IMR-90 (cell line): Measurements from ENCODE around the gene CCDC83. TPM values are rescaled to one million over a fixed set of nuclear protein-coding genes. Genes with fewer than 3 reads are reported as not detected.

Experiments used
- ATAC-seq: fragments of 200-7000 bp; cut with Tn5 transposase; 2 replicates; pipeline ENCODE4 v1.9.1; 2020; ENCODE audit warnings: low read depth, mild to moderate bottlenecking, moderate library complexity
- BruUV-seq: library from RNA; stranded (reverse); fragments of 400-500 nt; replicated peaks from 2 replicates; lab custom pipeline; 2021; lab: Mats Ljungman, UMichigan
- CTCF ChIA-PET: fragments of 300-600 bp; formaldehyde crosslinking; extraction: SDS; loops from one replicate; lab custom pipeline; 2021; ENCODE audit warnings: antibody characterized with exemption; lab: Yijun Ruan, JAX
- POLR2A ChIA-PET: fragments of 300-600 bp; sonication (Branson Sonifier 250); formaldehyde crosslinking; loops from one replicate; lab custom pipeline; 2022; ENCODE audit warnings: antibody characterized with exemption; ENCODE audit not compliant: unreplicated experiment; lab: Charles Lee
- DNase-seq: peaks from one replicate; pipeline ENCODE4 v3.0.0; 2013
- H2AFZ ChIP-seq: replicated peaks from 2 replicates; pipeline ENCODE3; 2013; ENCODE audit warnings: low read length, mild to moderate bottlenecking; ENCODE audit not compliant: poor library complexity
- H2AK5ac ChIP-seq: 2 replicates; pipeline ENCODE4 v1.6.1; 2013; ENCODE audit warnings: low read depth, low read length, inconsistent platforms
- H2AK9ac ChIP-seq: replicated peaks from 2 replicates; pipeline ENCODE3; 2013; ENCODE audit warnings: mild to moderate bottlenecking, low read depth, low read length, moderate library complexity; ENCODE audit not compliant: poor library complexity
- H2BK120ac ChIP-seq: 2 replicates; pipeline ENCODE4 v1.6.1; 2013; ENCODE audit warnings: low read depth, low read length, inconsistent platforms
- H2BK15ac ChIP-seq: 3 replicates; pipeline ENCODE4 v1.6.1; 2013; ENCODE audit warnings: low read depth, low read length, inconsistent platforms
- H2BK20ac ChIP-seq: 2 replicates; pipeline ENCODE4 v1.6.1; 2013; ENCODE audit warnings: low read depth, mild to moderate bottlenecking, inconsistent platforms, low read length, moderate library complexity
- H2BK5ac ChIP-seq: 2 replicates; pipeline ENCODE4 v1.6.1; 2013; ENCODE audit warnings: mild to moderate bottlenecking, low read depth, low read length, inconsistent platforms; ENCODE audit not compliant: poor library complexity, severe bottlenecking
- H3K14ac ChIP-seq: replicated peaks from 2 replicates; pipeline ENCODE4 v1.6.1; 2013; ENCODE audit warnings: low read depth, low read length, inconsistent platforms
- H3K18ac ChIP-seq: 2 replicates; pipeline ENCODE4 v1.6.1; 2013; ENCODE audit warnings: low read depth, low read length, control low read depth
- H3K23ac ChIP-seq: 2 replicates; pipeline ENCODE4 v1.6.1; 2013; ENCODE audit warnings: low read depth, low read length, inconsistent platforms
- H3K27ac ChIP-seq: 2 replicates; pipeline ENCODE4 v1.5.1; 2013; ENCODE audit warnings: mild to moderate bottlenecking, control low read depth, low read length; ENCODE audit not compliant: insufficient read depth
- H3K27me3 ChIP-seq: 2 replicates; pipeline ENCODE4 v1.6.1; 2013; ENCODE audit warnings: low read length; ENCODE audit not compliant: control insufficient read depth, insufficient read depth
- H3K36me3 ChIP-seq: 2 replicates; pipeline ENCODE4 v1.6.1; 2013; ENCODE audit warnings: low read length, mixed read lengths; ENCODE audit not compliant: control insufficient read depth, insufficient read depth
- H3K4ac ChIP-seq: 2 replicates; pipeline ENCODE4 v1.6.1; 2013; ENCODE audit warnings: low read depth, low read length, inconsistent platforms
- H3K4me1 ChIP-seq: 2 replicates; pipeline ENCODE4 v1.6.1; 2013; ENCODE audit warnings: low read length, mixed read lengths; ENCODE audit not compliant: control insufficient read depth, insufficient read depth
- H3K4me2 ChIP-seq: 2 replicates; pipeline ENCODE4 v1.6.1; 2013; ENCODE audit warnings: low read depth, mild to moderate bottlenecking, control low read depth, low read length, moderate library complexity
- H3K4me3 ChIP-seq: 2 replicates; pipeline ENCODE4 v1.5.1; 2013; ENCODE audit warnings: low read depth, mild to moderate bottlenecking, control low read depth, low read length, moderate library complexity; ENCODE audit not compliant: insufficient read depth
- H3K56ac ChIP-seq: 2 replicates; pipeline ENCODE4 v1.6.1; 2013; ENCODE audit warnings: low read length, inconsistent platforms; ENCODE audit not compliant: insufficient read depth; ENCODE audit errors: extremely low read depth
- H3K79me1 ChIP-seq, 2 experiments: 2 replicates each; pipeline ENCODE4 v1.6.1; 2013; ENCODE audit warnings: low read length in 2 of 2, inconsistent platforms in 1 of 2, low read depth in 1 of 2
- H3K9ac ChIP-seq: 2 replicates; pipeline ENCODE4 v1.6.1; 2013; ENCODE audit warnings: low read depth, low read length, control low read depth
- H3K9me1 ChIP-seq: 2 replicates; pipeline ENCODE4 v1.6.1; 2013; ENCODE audit warnings: low read length, inconsistent platforms; ENCODE audit not compliant: insufficient read depth
- H3K9me3 ChIP-seq: 2 replicates; pipeline ENCODE4 v1.6.1; 2013; ENCODE audit warnings: low read length; ENCODE audit not compliant: control insufficient read depth, insufficient read depth
- H4K20me1 ChIP-seq: 2 replicates; pipeline ENCODE4 v1.6.1; 2013; ENCODE audit warnings: low read length, inconsistent platforms; ENCODE audit not compliant: insufficient read depth
- H4K5ac ChIP-seq: 2 replicates; pipeline ENCODE4 v1.6.1; 2013; ENCODE audit warnings: mild to moderate bottlenecking, low read depth, low read length, control low read depth
- H4K8ac ChIP-seq, 2 experiments: 2 replicates each; pipeline ENCODE4 v1.6.1; 2013; ENCODE audit warnings: low read depth in 2 of 2, low read length in 2 of 2, control low read depth in 1 of 2, inconsistent platforms in 1 of 2
- H4K91ac ChIP-seq: 2 replicates; pipeline ENCODE4 v1.6.1; 2013; ENCODE audit warnings: low read depth, low read length, inconsistent platforms; ENCODE audit not compliant: insufficient read depth
- BHLHE40 ChIP-seq: fragments of 150-350 bp; IDR thresholded peaks from 2 replicates; pipeline ENCODE4 v1.6.1; 2016; ENCODE audit warnings: mild to moderate bottlenecking, low read depth, low read length
- CEBPB ChIP-seq: IDR thresholded peaks from 2 replicates; pipeline ENCODE4 v1.6.1; 2012; ENCODE audit warnings: low read depth, low read length, improper control_type of control experiment
- CHD1 ChIP-seq: IDR thresholded peaks from 2 replicates; pipeline ENCODE4 v1.6.1; 2012; ENCODE audit warnings: low read depth, low read length, improper control_type of control experiment
- CTCF ChIP-seq: conservative IDR thresholded peaks from 2 replicates; pipeline ENCODE4 v1.5.1; 2012; ENCODE audit warnings: mild to moderate bottlenecking, low read depth, low read length, improper control_type of control experiment
- ELK1 ChIP-seq: fragments of 150-350 bp; IDR thresholded peaks from 2 replicates; pipeline ENCODE4 v1.6.1; 2016; ENCODE audit warnings: low read depth, mild to moderate bottlenecking, low read length, moderate library complexity, borderline replicate concordance
- FOS ChIP-seq: fragments of 150-350 bp; IDR thresholded peaks from 2 replicates; pipeline ENCODE4 v1.6.1; 2016; ENCODE audit warnings: low read depth, low read length
- MAFK ChIP-seq: IDR thresholded peaks from 2 replicates; pipeline ENCODE4 v1.6.1; 2012; ENCODE audit warnings: low read depth, low read length, improper control_type of control experiment
- MAZ ChIP-seq: IDR thresholded peaks from 2 replicates; pipeline ENCODE4 v1.6.1; 2012; ENCODE audit warnings: low read depth, mild to moderate bottlenecking, low read length, improper control_type of control experiment, moderate library complexity, borderline replicate concordance
- MXI1 ChIP-seq: IDR thresholded peaks from 2 replicates; pipeline ENCODE4 v1.6.1; 2012; ENCODE audit warnings: low read depth, mild to moderate bottlenecking, low read length, moderate library complexity, borderline replicate concordance
- NFE2L2 ChIP-seq: fragments of 150-350 bp; IDR thresholded peaks from 2 replicates; pipeline ENCODE4 v1.6.1; 2016; ENCODE audit warnings: low read depth, mild to moderate bottlenecking, low read length
- POLR2A ChIP-seq: IDR thresholded peaks from 2 replicates; pipeline ENCODE4 v1.6.1; 2012; ENCODE audit warnings: mild to moderate bottlenecking, low read depth, low read length
- RAD21 ChIP-seq: IDR thresholded peaks from 2 replicates; pipeline ENCODE4 v1.6.1; 2012; ENCODE audit warnings: low read length, improper control_type of control experiment
- RCOR1 ChIP-seq: IDR thresholded peaks from 2 replicates; pipeline ENCODE4 v1.6.1; 2012; ENCODE audit warnings: mild to moderate bottlenecking, low read length, improper control_type of control experiment; ENCODE audit not compliant: insufficient replicate concordance
- RFX5 ChIP-seq: IDR thresholded peaks from 2 replicates; pipeline ENCODE4 v1.8.0; 2012; ENCODE audit warnings: low read depth, mild to moderate bottlenecking, low read length, moderate library complexity
- SMC3 ChIP-seq: fragments of 150-350 bp; IDR thresholded peaks from 2 replicates; pipeline ENCODE4 v1.6.1; 2016; ENCODE audit warnings: low read depth, mild to moderate bottlenecking, antibody characterized with exemption, low read length, moderate library complexity
- USF2 ChIP-seq: fragments of 150-350 bp; IDR thresholded peaks from 2 replicates; pipeline ENCODE4 v1.6.1; 2017; ENCODE audit warnings: mild to moderate bottlenecking, antibody characterized with exemption, low read length, low read depth
- WGBS, 2 experiments: methylation state at CpG; one replicate each; pipeline versions ENCODE4 v1.1.5 to v1.1.7; 2013; ENCODE audit warnings: missing lambda C conversion rate in 2 of 2; ENCODE audit not compliant: insufficient read length in 1 of 2; ENCODE audit errors: extremely low coverage in 2 of 2; 5-methylcytosine and 5-hydroxymethylcytosine counted together
- dilution Hi-C: fragments of 300-500 bp; cut with HindIII; formaldehyde crosslinking; loops from one replicate; pipeline ENCODE4 v1.14.3; 2018; ENCODE audit warnings: low sequenced_read_pairs; ENCODE audit not compliant: unreplicated experiment
- in situ Hi-C: fragments of 300-500 bp; cut with MboI; formaldehyde crosslinking; loops from 3 replicates; pipeline ENCODE4 v1.14.3; 2019; ENCODE audit warnings: low sequenced_read_pairs, inconsistent platforms, mixed read lengths
- intact Hi-C: fragments of 100-400 bp; cut with micrococcal nuclease; formaldehyde crosslinking; loops from 2 replicates; pipeline ENCODE4 v1.10.0; 2022
- polyA plus RNA-seq, 3 experiments: library from polyadenylated mRNA; depleted of rRNA; stranded (reverse); fragments of >200 nt; gene quantifications; 2 replicates each; pipeline ENCODE4 v1.2.3, GENCODE V29; 2012; ENCODE audit warnings: low replicate concordance in 1 of 3
- total RNA-seq: library from RNA; depleted of rRNA; stranded (reverse); fragments of >200 nt; gene quantifications from 2 replicates; pipeline ENCODE4 v1.2.3, GENCODE V29; 2012

CCDC83 gene
- total and polyA plus RNA-seq, 2 of the 4 experiments (the other 2 are of a cell fraction) = not detected

DNA sequence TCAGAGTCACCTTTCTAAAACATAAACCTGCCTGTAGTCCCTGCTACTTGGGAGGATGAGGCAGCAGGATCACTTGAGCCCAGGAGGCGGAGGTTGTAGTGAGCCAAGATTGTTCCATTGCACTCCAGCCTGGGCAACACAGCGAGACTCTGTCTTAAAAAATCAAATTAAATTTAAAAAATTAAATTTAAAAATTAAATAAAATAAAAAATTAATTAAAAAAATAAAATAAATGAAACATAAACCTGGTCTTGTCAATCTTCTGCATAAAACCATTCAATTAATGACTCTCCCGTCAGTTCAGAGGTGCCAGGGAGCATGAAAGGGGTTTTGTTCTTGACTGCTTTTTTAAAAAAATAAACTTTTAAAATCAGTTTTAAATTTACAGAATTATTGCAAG lies 48.6 kb downstream of the CCDC83 start:
- no peak overlapping the region for H2AK9ac ChIP-seq
- BruUV-seq = no TSS peak
- no peak overlapping the region for H3K9ac ChIP-seq
- H3K14ac ChIP-seq = no peak overlapping the region
- no peaks in the 10 kb centered on the region for H3K9me1 ChIP-seq
- in situ Hi-C loops (no loop called here), intact Hi-C loops (loop anchor here (5.0 kb wide), 1 partner anchor 33 kb away; no protein-coding TSS in a partner anchor), dilution Hi-C loops (no loop called here)
- no peak overlapping the region for H2BK20ac ChIP-seq
- no peaks in the 10 kb centered on the region for H3K79me1 ChIP-seq
- POLR2A ChIA-PET = no interaction called here
- no peak overlapping the region for H2BK15ac ChIP-seq
- H2BK5ac ChIP-seq = no peak overlapping the region
- no peaks in the 10 kb centered on the region; the same call in 1 of the 2 replicates for H3K4me1 ChIP-seq
- H3K4me2 ChIP-seq = no peak overlapping the region
- no peak overlapping the region for H4K91ac ChIP-seq
- no peak overlapping the region for H3K23ac ChIP-seq
- no peak for ATAC-seq
- H3K4ac ChIP-seq = no peak overlapping the region
- no peak for DNase-seq
- no peak overlapping the region for H2BK120ac ChIP-seq
- no peaks in the 10 kb centered on the region for H3K9me3 ChIP-seq
- H3K4me3 ChIP-seq = no peak overlapping the region
- CTCF ChIA-PET = no interaction called here
- H3K36me3 ChIP-seq = no peaks in the 10 kb centered on the region
- H2AFZ ChIP-seq = no peak overlapping the region
- H3K27me3 ChIP-seq = no peaks in the 10 kb centered on the region
- H3K27ac ChIP-seq = no peak overlapping the region
- no peak overlapping the region for H2AK5ac ChIP-seq
- no peak overlapping the region for H4K5ac ChIP-seq
- TF ChIP-seq FOS = no peak
- TF ChIP-seq RCOR1 = no peak
- TF ChIP-seq BHLHE40 = no peak
- TF ChIP-seq ELK1 = no peak
- no peak for TF ChIP-seq CHD1
- TF ChIP-seq MAFK = no peak
- TF ChIP-seq POLR2A = no peak
- TF ChIP-seq RFX5 = no peak
- TF ChIP-seq CTCF = no peak
- TF ChIP-seq USF2 = no peak
- TF ChIP-seq SMC3 = no peak
- TF ChIP-seq MAZ = no peak
- no peak for TF ChIP-seq CEBPB
- no peak for TF ChIP-seq RAD21
- TF ChIP-seq MXI1 = no peak
- no peak for TF ChIP-seq NFE2L2
- H3K18ac ChIP-seq = no peak overlapping the region
- H4K20me1 ChIP-seq = no peaks in the 10 kb centered on the region
- no CpG with 5 or more reads among the region's 3 CpGs for WGBS, 2 experiments
- H4K8ac ChIP-seq = no peak overlapping the region
- no peak overlapping the region for H3K56ac ChIP-seq
